Germinal center (tissue), 1 donor: Measurements from ENCODE around the gene OR6K3.

ENCODE experiments used
- DNase-seq: peaks from one replicate; pipeline ENCODE4 v3.0.0; 2012; ENCODE audit warnings: mixed read lengths, low spot score

Gene OR6K3

GRCh38 chr1:158687037-158687436, 33.5 kb downstream of the OR6K3 start:
- DNase-seq, result no peak

GRCh38 chr1:158686111-158687009, 34.2 kb downstream of the OR6K3 start, which contains the start of gene SPTA1:
TSS of gene SPTA1 (minus strand) at chr1:158686715. CDS start at chr1:158686517, 198 bp downstream.
- no peak for DNase-seq

GRCh38 chr1:158685085-158685484, 35.4 kb downstream of the OR6K3 start:
- no peak for DNase-seq

- no peak for DNase-seq
Observed at GRCh38 chr1:158681606-158682005, 38.9 kb downstream of the OR6K3 start.

GRCh38 chr1:158679289-158679688, 41.2 kb downstream of the OR6K3 start:
- no peak for DNase-seq

GRCh38 chr1:158675563-158676323, 44.8 kb downstream of the OR6K3 start:
- DNase-seq, result no peak

GRCh38 chr1:158674302-158674701, 46.2 kb downstream of the OR6K3 start:
- no peak for DNase-seq
